ENCODE data around the gene MVB12A. TPM values are rescaled to one million over a fixed set of nuclear protein-coding genes. Genes with fewer than 3 reads are reported as not detected.

Gene MVB12A
- total and polyA plus RNA-seq, 2 donors (not counting 3 experiments of a cell fraction or from before 2014, with no cell fraction given), result 63.3 to 88.8 TPM

- no peak overlapping the region for H3K4me2 ChIP-seq (ENCODE audit: insufficient read depth, low read length)
- no peaks in the 10 kb centered on the region for H3K9me3 ChIP-seq (replicated peaks; ENCODE audit: control insufficient read depth, insufficient read depth, low read length)
- dilution Hi-C loops (cut with MboI; ENCODE audit: extremely low pct_ligation_motif_present, low sequenced_read_pairs), result no loop called here
- intact Hi-C loops (cut with micrococcal nuclease), result no loop called here
- TF ChIP-seq EZH2 (IDR thresholded peaks at IDR 0.05; ENCODE audit: borderline replicate concordance, low read depth, low read length, severe bottlenecking), result no peak
- H3K27me3 ChIP-seq (ENCODE audit: control insufficient read depth in 2 of 2, insufficient read depth in 2 of 2, low read length in 2 of 2), result no peaks in the 10 kb centered on the region
- H2AFZ ChIP-seq (ENCODE audit: low read depth, low read length), result no peak overlapping the region
- H3K9me1 ChIP-seq (replicated peaks; ENCODE audit: control insufficient read depth, extremely low read depth, insufficient read depth, low read length), result no peaks in the 10 kb centered on the region
- FAIRE-seq, result no peak
- no peak overlapping the region for H3K9ac ChIP-seq (replicated peaks; ENCODE audit: extremely low read depth, insufficient read depth, low read length)
- H3K27ac ChIP-seq (ENCODE audit: insufficient read depth, low read depth, low read length), result no peak overlapping the region
- no peaks in the 10 kb centered on the region for H3K36me3 ChIP-seq (ENCODE audit: control insufficient read depth in 2 of 2, extremely low read depth in 1 of 2, insufficient read depth in 2 of 2, low read length in 2 of 2)
- peaks cover 27% of the 10 kb centered on the region for H3K4me1 ChIP-seq (ENCODE audit: control insufficient read depth, extremely low read depth, insufficient read depth, low read length)
- no TSS peak for BruUV-seq (replicated peaks)
- H4K20me1 ChIP-seq (replicated peaks; ENCODE audit: control insufficient read depth, extremely low read depth, insufficient read depth, low read length), result no peaks in the 10 kb centered on the region
- no peak for DNase-seq (ENCODE audit: low read depth, low spot score)
- ChIA-PET POLR2A (no interaction called here), CTCF (no interaction called here)
- no peaks in the 10 kb centered on the region for H3K79me2 ChIP-seq (ENCODE audit: control insufficient read depth, insufficient read depth, low read length)
- no peak overlapping the region for H3K4me3 ChIP-seq (replicated peaks in 1 of 3; ENCODE audit: insufficient read depth in 1 of 3, low read depth in 1 of 3, low read length in 3 of 3)
These were observed 5.8 kb upstream of the MVB12A start for GRCh38 chr19:17414097-17414496.

GRCh38 chr19:17415121-17415520 is 4.7 kb upstream of the MVB12A start:
- no peaks in the 10 kb centered on the region for H3K36me3 ChIP-seq (ENCODE audit: control insufficient read depth in 2 of 2, extremely low read depth in 1 of 2, insufficient read depth in 2 of 2, low read length in 2 of 2)
- H3K79me2 ChIP-seq (ENCODE audit: control insufficient read depth, insufficient read depth, low read length), result no peaks in the 10 kb centered on the region
- FAIRE-seq (no peak), DNase-seq (ENCODE audit: low read depth, low spot score) (no peak)
- ChIA-PET CTCF (interaction anchor here (1.4 kb wide), 1 partner anchor 26 kb away, joined by 3 read pairs; no protein-coding TSS in a partner anchor), POLR2A (no interaction called here)
- no peaks in the 10 kb centered on the region for H3K9me1 ChIP-seq (replicated peaks; ENCODE audit: control insufficient read depth, extremely low read depth, insufficient read depth, low read length)
- H3K9ac ChIP-seq (replicated peaks; ENCODE audit: extremely low read depth, insufficient read depth, low read length), result no peak overlapping the region
- no peak overlapping the region for H3K4me2 ChIP-seq (ENCODE audit: insufficient read depth, low read length)
- dilution Hi-C loops (cut with MboI; ENCODE audit: extremely low pct_ligation_motif_present, low sequenced_read_pairs) (no loop called here), intact Hi-C loops (cut with micrococcal nuclease) (no loop called here)
- no peaks in the 10 kb centered on the region for H4K20me1 ChIP-seq (replicated peaks; ENCODE audit: control insufficient read depth, extremely low read depth, insufficient read depth, low read length)
- H2AFZ ChIP-seq (ENCODE audit: low read depth, low read length), result no peak overlapping the region
- BruUV-seq (replicated peaks), result no TSS peak
- no peaks in the 10 kb centered on the region for H3K9me3 ChIP-seq (replicated peaks; ENCODE audit: control insufficient read depth, insufficient read depth, low read length)
- H3K27ac ChIP-seq (ENCODE audit: insufficient read depth, low read depth, low read length), result no peak overlapping the region
- H3K4me3 ChIP-seq (replicated peaks in 1 of 3; ENCODE audit: insufficient read depth in 1 of 3, low read depth in 1 of 3, low read length in 3 of 3), result no peak overlapping the region
- no peak for TF ChIP-seq GATA2 (IDR thresholded peaks at IDR 0.05; ENCODE audit: insufficient read depth, insufficient read length, low read depth, low read length)
- TF ChIP-seq MYC (IDR thresholded peaks at IDR 0.05; ENCODE audit: low read depth, low read length), result no peak
- TF ChIP-seq POLR2AphosphoS5 (IDR thresholded peaks at IDR 0.05; ENCODE audit: insufficient read depth, low read depth, low read length), result no peak
- no peak for TF ChIP-seq MAX (IDR thresholded peaks at IDR 0.05; ENCODE audit: insufficient read depth, insufficient read length)
- TF ChIP-seq JUN (IDR thresholded peaks at IDR 0.05; ENCODE audit: borderline replicate concordance, insufficient read depth, insufficient read length, low read depth), result no peak
- TF ChIP-seq POLR2A (IDR thresholded peaks at IDR 0.05; ENCODE audit: low read depth, low read length), result no peak
- TF ChIP-seq, protein P1, sequence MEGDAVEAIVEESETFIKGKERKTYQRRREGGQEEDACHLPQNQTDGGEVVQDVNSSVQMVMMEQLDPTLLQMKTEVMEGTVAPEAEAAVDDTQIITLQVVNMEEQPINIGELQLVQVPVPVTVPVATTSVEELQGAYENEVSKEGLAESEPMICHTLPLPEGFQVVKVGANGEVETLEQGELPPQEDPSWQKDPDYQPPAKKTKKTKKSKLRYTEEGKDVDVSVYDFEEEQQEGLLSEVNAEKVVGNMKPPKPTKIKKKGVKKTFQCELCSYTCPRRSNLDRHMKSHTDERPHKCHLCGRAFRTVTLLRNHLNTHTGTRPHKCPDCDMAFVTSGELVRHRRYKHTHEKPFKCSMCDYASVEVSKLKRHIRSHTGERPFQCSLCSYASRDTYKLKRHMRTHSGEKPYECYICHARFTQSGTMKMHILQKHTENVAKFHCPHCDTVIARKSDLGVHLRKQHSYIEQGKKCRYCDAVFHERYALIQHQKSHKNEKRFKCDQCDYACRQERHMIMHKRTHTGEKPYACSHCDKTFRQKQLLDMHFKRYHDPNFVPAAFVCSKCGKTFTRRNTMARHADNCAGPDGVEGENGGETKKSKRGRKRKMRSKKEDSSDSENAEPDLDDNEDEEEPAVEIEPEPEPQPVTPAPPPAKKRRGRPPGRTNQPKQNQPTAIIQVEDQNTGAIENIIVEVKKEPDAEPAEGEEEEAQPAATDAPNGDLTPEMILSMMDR (IDR thresholded peaks at IDR 0.05; ENCODE audit: extremely low read depth in 1 of 2, insufficient read depth in 1 of 2, low read depth in 1 of 2, low read length in 2 of 2), result no peak
- peaks cover 31% of the 10 kb centered on the region for H3K4me1 ChIP-seq (ENCODE audit: control insufficient read depth, extremely low read depth, insufficient read depth, low read length)
- no peaks in the 10 kb centered on the region for H3K27me3 ChIP-seq (ENCODE audit: control insufficient read depth in 2 of 2, insufficient read depth in 2 of 2, low read length in 2 of 2)
